ENCODE measurements around the gene OVOL2. TPM values are rescaled to one million over a fixed set of nuclear protein-coding genes. Genes with fewer than 3 reads are reported as not detected.

OVOL2 gene
- total RNA-seq, 2 experiments from 2014 or later = not detected

DNA sequence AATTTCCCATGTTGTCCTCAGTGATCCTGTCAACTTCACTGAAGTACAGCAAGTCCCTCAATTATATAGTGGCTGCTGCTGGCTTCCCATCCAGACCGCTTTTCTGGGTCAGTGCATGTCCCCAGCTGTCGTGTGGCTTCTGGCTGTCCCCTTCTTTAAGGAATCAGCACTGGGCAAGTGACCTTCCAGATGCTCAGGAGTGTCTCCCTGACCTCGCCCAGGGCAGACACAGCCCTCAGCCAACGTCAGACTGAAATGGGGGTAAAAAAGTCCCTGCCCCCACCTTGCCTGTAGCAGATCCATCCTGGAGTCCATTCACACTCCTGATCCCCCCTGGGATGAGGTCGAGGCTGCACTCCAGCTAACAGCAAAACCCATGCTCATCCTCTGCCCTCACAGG is 23.7 kb downstream of the OVOL2 start:
- DNase-seq (no peak), ATAC-seq (ENCODE audit: poor library complexity) (no peak)
- H3K36me3 ChIP-seq (ENCODE audit: insufficient read depth, low read length) = no peaks in the 10 kb centered on the region
- ChIA-PET POLR2A (no interaction called here), CTCF (no interaction called here)
- no peaks in the 10 kb centered on the region for H3K4me1 Mint-ChIP-seq (ENCODE audit: low read depth)
- peaks cover 35% of the 10 kb centered on the region for H3K27me3 Mint-ChIP-seq
- peaks cover 3 to 4% of the 10 kb centered on the region in 2 experiments for H3K27me3 ChIP-seq (ENCODE audit: control insufficient read depth in 1 of 2, insufficient read depth in 2 of 2, low read length in 2 of 2)
- H3K4me1 ChIP-seq (ENCODE audit: insufficient read depth, low read length) = no peaks in the 10 kb centered on the region
- TF ChIP-seq, protein P1, sequence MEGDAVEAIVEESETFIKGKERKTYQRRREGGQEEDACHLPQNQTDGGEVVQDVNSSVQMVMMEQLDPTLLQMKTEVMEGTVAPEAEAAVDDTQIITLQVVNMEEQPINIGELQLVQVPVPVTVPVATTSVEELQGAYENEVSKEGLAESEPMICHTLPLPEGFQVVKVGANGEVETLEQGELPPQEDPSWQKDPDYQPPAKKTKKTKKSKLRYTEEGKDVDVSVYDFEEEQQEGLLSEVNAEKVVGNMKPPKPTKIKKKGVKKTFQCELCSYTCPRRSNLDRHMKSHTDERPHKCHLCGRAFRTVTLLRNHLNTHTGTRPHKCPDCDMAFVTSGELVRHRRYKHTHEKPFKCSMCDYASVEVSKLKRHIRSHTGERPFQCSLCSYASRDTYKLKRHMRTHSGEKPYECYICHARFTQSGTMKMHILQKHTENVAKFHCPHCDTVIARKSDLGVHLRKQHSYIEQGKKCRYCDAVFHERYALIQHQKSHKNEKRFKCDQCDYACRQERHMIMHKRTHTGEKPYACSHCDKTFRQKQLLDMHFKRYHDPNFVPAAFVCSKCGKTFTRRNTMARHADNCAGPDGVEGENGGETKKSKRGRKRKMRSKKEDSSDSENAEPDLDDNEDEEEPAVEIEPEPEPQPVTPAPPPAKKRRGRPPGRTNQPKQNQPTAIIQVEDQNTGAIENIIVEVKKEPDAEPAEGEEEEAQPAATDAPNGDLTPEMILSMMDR (IDR thresholded peaks at IDR 0.05) = no peak
- no peaks in the 10 kb centered on the region for H3K9me3 ChIP-seq (ENCODE audit: control insufficient read depth in 1 of 2, insufficient read depth in 1 of 2, low read length in 2 of 2)
- no peak overlapping the region for H3K27ac ChIP-seq (ENCODE audit: low read depth in 1 of 2, low read length in 2 of 2)
- no peak overlapping the region for H3K27ac Mint-ChIP-seq
- H3K4me3 Mint-ChIP-seq = no peak overlapping the region
- intact Hi-C loops (cut with DNase I, micrococcal nuclease) = no loop called here
- H3K36me3 Mint-ChIP-seq (ENCODE audit: low read depth) = no peaks in the 10 kb centered on the region
- H3K9me3 Mint-ChIP-seq = no peaks in the 10 kb centered on the region
- no peak overlapping the region for H3K4me3 ChIP-seq (ENCODE audit: low read length)

DNA sequence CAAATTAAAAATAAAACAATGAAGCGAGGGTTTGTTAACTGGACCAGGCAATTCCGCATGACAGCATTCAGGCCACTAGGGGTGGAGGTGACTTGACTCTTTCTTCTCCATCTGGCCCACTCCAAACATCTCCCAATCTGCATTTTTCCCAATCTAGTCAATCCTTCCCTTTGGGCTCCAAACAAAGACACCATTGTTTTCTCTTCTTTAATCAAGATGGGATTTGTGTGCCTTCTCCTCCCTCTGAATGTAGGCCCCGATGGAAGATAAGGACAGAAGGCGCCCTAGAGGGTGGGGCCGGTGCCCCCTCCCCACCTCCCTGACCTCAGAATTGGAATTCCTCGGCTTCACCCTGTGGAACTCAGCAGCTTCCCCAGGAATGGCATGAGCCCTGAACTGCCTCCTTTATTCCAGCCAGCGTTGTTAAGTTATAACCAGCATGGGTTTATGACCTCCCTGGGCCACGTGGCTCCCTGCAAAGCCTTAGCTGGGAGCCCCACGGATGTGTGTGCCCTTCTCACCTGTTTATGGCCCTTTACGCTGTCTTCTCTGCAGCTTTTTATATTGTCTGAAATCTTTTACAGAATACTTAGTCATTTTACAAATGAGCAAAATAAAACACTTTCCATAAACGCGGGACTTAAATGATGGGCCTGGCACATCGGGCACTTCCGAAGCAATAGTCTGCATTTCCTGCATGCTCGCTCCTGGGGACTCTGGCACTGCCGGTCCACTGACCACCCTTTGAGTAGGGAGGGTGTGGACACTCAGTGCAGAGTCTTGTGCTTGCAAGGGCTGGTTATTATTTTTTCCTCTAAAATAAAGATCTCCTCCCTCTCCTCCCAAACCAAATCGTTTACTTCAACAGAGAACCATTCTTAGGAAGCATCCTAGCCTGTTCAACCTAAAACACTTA is 24.5 kb downstream of the OVOL2 start:
- Histone ChIP-seq H3K27ac (ENCODE audit: low read depth in 1 of 2, low read length in 2 of 2) (no peak overlapping the region), H3K4me1 (ENCODE audit: insufficient read depth, low read length) (no peaks in the 10 kb centered on the region), H3K9me3 (ENCODE audit: control insufficient read depth in 1 of 2, insufficient read depth in 1 of 2, low read length in 2 of 2) (no peaks in the 10 kb centered on the region), H3K4me3 (ENCODE audit: low read length) (no peak overlapping the region), H3K27me3 (ENCODE audit: control insufficient read depth in 1 of 2, insufficient read depth in 2 of 2, low read length in 2 of 2) (peaks cover 3 to 4% of the 10 kb centered on the region in 2 experiments), H3K36me3 (ENCODE audit: insufficient read depth, low read length) (no peaks in the 10 kb centered on the region)
- Mint-ChIP-seq H3K4me1 (ENCODE audit: low read depth) (no peaks in the 10 kb centered on the region), H3K27me3 (peaks cover 29% of the 10 kb centered on the region), H3K27ac (no peak overlapping the region), H3K36me3 (ENCODE audit: low read depth) (no peaks in the 10 kb centered on the region), H3K9me3 (no peaks in the 10 kb centered on the region), H3K4me3 (no peak overlapping the region)
- TF ChIP-seq, protein P1 (IDR thresholded peaks at IDR 0.05) = no peak
- no peak for DNase-seq
- POLR2A ChIA-PET = no interaction called here
- CTCF ChIA-PET = no interaction called here
- intact Hi-C loops (cut with DNase I, micrococcal nuclease) = no loop called here
- no peak for ATAC-seq (ENCODE audit: poor library complexity)

DNA sequence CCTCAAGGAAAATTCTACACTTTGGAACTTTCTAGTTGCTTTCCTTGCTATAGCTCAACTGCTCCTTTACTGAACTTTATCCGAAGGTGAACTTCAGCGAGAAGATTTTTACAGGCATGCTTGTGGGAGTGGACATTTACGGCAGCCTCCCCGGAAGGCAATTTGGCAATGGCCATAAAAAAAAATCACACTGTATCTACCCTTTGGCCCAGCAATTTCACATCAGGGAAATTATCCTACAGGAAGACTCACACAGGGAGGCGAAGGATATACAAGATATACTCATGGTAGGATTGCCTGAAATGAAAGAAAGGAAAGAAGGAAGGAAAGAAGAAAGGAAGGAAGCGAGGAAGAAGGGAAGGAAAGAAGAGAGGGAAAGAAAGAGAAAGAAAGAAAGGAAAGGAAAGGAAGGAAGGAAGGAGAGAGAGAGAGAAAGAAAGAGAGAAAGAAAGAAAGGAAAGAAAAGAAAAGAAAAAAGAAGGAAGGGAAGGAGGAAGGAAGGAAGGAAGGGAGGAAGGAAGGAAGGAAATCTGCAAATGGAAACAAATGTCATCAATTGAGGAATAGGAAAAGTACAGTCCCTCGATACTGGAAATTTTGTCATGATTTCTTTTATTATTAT is 25.7 kb downstream of the OVOL2 start:
- intact Hi-C loops (cut with DNase I, micrococcal nuclease) = no loop called here
- TF ChIP-seq, protein P1 (IDR thresholded peaks at IDR 0.05) = no peak
- no peaks in the 10 kb centered on the region for H3K4me1 ChIP-seq (ENCODE audit: insufficient read depth, low read length)
- no peak overlapping the region for H3K4me3 ChIP-seq (ENCODE audit: low read length)
- H3K9me3 ChIP-seq (ENCODE audit: control insufficient read depth in 1 of 2, insufficient read depth in 1 of 2, low read length in 2 of 2) = no peaks in the 10 kb centered on the region
- no peak overlapping the region for H3K27ac Mint-ChIP-seq
- no peak overlapping the region for H3K27ac ChIP-seq (ENCODE audit: low read depth in 1 of 2, low read length in 2 of 2)
- no peak for ATAC-seq (ENCODE audit: poor library complexity)
- DNase-seq = no peak
- H3K27me3 ChIP-seq (ENCODE audit: control insufficient read depth in 1 of 2, insufficient read depth in 2 of 2, low read length in 2 of 2) = peaks cover 3 to 4% of the 10 kb centered on the region in 2 experiments
- H3K36me3 Mint-ChIP-seq (ENCODE audit: low read depth) = no peaks in the 10 kb centered on the region
- POLR2A ChIA-PET = no interaction called here
- CTCF ChIA-PET = no interaction called here
- no peaks in the 10 kb centered on the region for H3K4me1 Mint-ChIP-seq (ENCODE audit: low read depth)
- no peak overlapping the region for H3K4me3 Mint-ChIP-seq
- no peaks in the 10 kb centered on the region for H3K36me3 ChIP-seq (ENCODE audit: insufficient read depth, low read length)
- H3K9me3 Mint-ChIP-seq = no peaks in the 10 kb centered on the region
- H3K27me3 Mint-ChIP-seq = peaks cover 22% of the 10 kb centered on the region

All from CD4-positive, alpha-beta T cell (primary cell).